Measurements from ENCODE around the gene KCTD11. TPM values are rescaled to one million over a fixed set of nuclear protein-coding genes. Genes with fewer than 3 reads are reported as not detected.
"Not testable (repeated sequence)": the region's sequence is repeated elsewhere in the genome, so short reads cannot be mapped to it uniquely, and the experiment has no call there.

The KCTD11 gene
- total and polyA plus RNA-seq, 2 experiments from 2014 or later, result 2.2 to 7.7 TPM

- H3K36me3 Mint-ChIP-seq (ENCODE audit: low read depth); ATAC-seq: not testable (repeated sequence)
Observed at GRCh38 chr17:7332600-7333069, 19.3 kb upstream of the KCTD11 start.

DNA sequence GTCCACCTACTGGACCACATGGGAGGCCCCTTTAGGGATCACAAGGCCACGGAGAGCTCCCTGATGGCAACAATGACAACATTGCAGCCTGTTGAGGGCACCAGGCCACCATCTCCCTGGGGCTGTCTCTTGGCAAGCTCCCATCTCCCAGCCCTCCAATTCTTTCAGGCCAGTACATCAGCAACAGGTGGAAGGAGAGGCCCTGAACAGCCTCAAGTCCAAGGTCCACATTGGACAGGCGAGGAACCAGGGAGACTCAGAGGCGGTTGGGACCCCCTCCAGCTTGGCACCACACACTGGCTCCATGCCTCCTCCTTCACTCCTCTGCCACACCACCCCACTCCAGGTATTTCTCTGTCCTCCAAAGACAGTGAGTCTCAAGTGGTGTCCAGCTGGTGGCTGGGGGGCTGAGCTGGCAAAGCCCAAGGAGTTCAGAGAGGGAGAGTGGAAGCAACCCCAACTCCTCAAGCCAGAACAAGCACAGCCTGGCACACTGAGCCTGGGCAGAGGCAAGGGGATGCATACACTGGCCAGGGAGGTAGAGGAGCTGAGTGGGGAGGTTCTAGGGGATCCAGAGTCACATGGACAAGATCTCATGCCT is 16.9 kb upstream of the KCTD11 start:
- DNase-seq (ENCODE audit: low spot score) (no peak), ATAC-seq (no peak)
- Mint-ChIP-seq H3K27ac (peak overlapping the region; percentile 74; the same call in 1 of the 2 replicates), H3K27me3 (ENCODE audit: insufficient read depth, low read depth, poor library complexity) (peaks cover 8% of the 10 kb centered on the region), H3K4me1 (peaks cover 33% of the 10 kb centered on the region), H3K9me3 (no peaks in the 10 kb centered on the region), H3K4me3 (peak overlapping the region; percentile 18; the same call in 1 of the 3 replicates), H3K36me3 (ENCODE audit: low read depth) (peaks cover 6% of the 10 kb centered on the region)
- Histone ChIP-seq H2AFZ (no peak overlapping the region), H3K9me2 (ENCODE audit: insufficient read depth) (no peaks in the 10 kb centered on the region), H3K4me1 (ENCODE audit: insufficient read depth) (peaks cover 22% of the 10 kb centered on the region), H3K36me3 (ENCODE audit: insufficient read depth) (no peaks in the 10 kb centered on the region; the same call in 1 of the 2 replicates), H3K27ac (ENCODE audit: low read depth) (no peak overlapping the region), H3K27me3 (ENCODE audit: insufficient read depth) (no peaks in the 10 kb centered on the region), H4K20me1 (replicated peaks; ENCODE audit: insufficient read depth) (no peaks in the 10 kb centered on the region), H3K79me2 (replicated peaks; ENCODE audit: insufficient read depth) (no peaks in the 10 kb centered on the region), H3K4me3 (no peak overlapping the region), H3K4me2 (no peak overlapping the region), H3F3A (replicated peaks; ENCODE audit: low read depth) (peaks cover 35% of the 10 kb centered on the region)
- TF ChIP-seq EZH2phosphoT487 (IDR thresholded peaks at IDR 0.05; ENCODE audit: unreplicated experiment), result no peak
- TF ChIP-seq STAT1 (IDR thresholded peaks at IDR 0.05; ENCODE audit: unreplicated experiment), result no peak
- TF ChIP-seq REST (IDR thresholded peaks at IDR 0.05; ENCODE audit: unreplicated experiment), result no peak
- no peak for TF ChIP-seq POLR2AphosphoS5 (IDR thresholded peaks at IDR 0.05; ENCODE audit: low read depth)
- TF ChIP-seq ETS1 (IDR thresholded peaks at IDR 0.05), result no peak
- no peak for TF ChIP-seq JUNB (IDR thresholded peaks at IDR 0.05; ENCODE audit: unreplicated experiment)
- TF ChIP-seq ZNF462 (CRISPR knock-in tag; IDR thresholded peaks at IDR 0.05), result no peak
- TF ChIP-seq CREB1 (CRISPR knock-in tag; IDR thresholded peaks at IDR 0.05; ENCODE audit: low read depth), result no peak
- TF ChIP-seq ZNF114 (CRISPR knock-in tag; IDR thresholded peaks at IDR 0.05), result no peak
- TF ChIP-seq EZH2 (IDR thresholded peaks at IDR 0.05; ENCODE audit: low read depth, unreplicated experiment), result no peak
- TF ChIP-seq NANOG (IDR thresholded peaks at IDR 0.05; ENCODE audit: borderline replicate concordance), result no peak

More at GRCh38 chr17:7332600-7333069, 19.3 kb upstream of the KCTD11 start:
- H3K9me3 Mint-ChIP-seq; H4K20me1 ChIP-seq (replicated peaks; ENCODE audit: insufficient read depth); H3K27me3 ChIP-seq (ENCODE audit: insufficient read depth); H3K4me2 ChIP-seq; H3K36me3 ChIP-seq (ENCODE audit: insufficient read depth); H3K27me3 Mint-ChIP-seq (ENCODE audit: insufficient read depth, low read depth, poor library complexity); H3K4me3 Mint-ChIP-seq; DNase-seq (ENCODE audit: low spot score); H3K27ac ChIP-seq (ENCODE audit: low read depth); H3K4me3 ChIP-seq; H3K9me2 ChIP-seq (ENCODE audit: insufficient read depth): not testable (repeated sequence)
- Histone ChIP-seq H2AFZ (0 out of 2 replicates have a peak overlapping the region, but pooled peaks have one; percentile 52), H3K79me2 (replicated peaks; ENCODE audit: insufficient read depth) (peaks cover 13% of the 10 kb centered on the region), H3F3A (replicated peaks; ENCODE audit: low read depth) (peaks cover 36% of the 10 kb centered on the region), H3K4me1 (ENCODE audit: insufficient read depth) (peaks cover 24% of the 10 kb centered on the region)
- peaks cover 40% of the 10 kb centered on the region for H3K4me1 Mint-ChIP-seq
- H3K27ac Mint-ChIP-seq, result peak overlapping the region; percentile 51; the same call in 1 of the 2 replicates
